HEK293 (cell line): ENCODE measurements around the gene LAMTOR2.

Source experiments
- CTCF ChIA-PET: fragments of 350-600 bp; formaldehyde crosslinking; extraction: SDS; loops from one replicate; lab custom pipeline; 2021; ENCODE audit warnings: antibody characterized with exemption; lab: Yijun Ruan, JAX
- POLR2A ChIA-PET: fragments of 300-600 bp; formaldehyde crosslinking; extraction: SDS; loops from one replicate; lab custom pipeline; 2020; ENCODE audit warnings: antibody characterized with exemption, inconsistent platforms; lab: Yijun Ruan, JAX
- H3K27ac ChIP-seq: fragments of 200-500 bp; sonication (Bioruptor generic); 2 replicates; pipeline ENCODE4 v1.5.1; 2014; ENCODE audit warnings: low read depth, low read length, control low read depth, inconsistent platforms; ENCODE audit errors: extremely low read depth
- H3K36me3 ChIP-seq, 2 experiments: fragments of 200-500 bp in 1 of 2; sonication (Bioruptor generic) in 1 of 2; 1 replicate in 1 of 2; 2 replicates in 1 of 2; pipeline ENCODE4 v1.5.1; 2014 to 2017; ENCODE audit warnings: inconsistent platforms in 2 of 2, low read length in 2 of 2; ENCODE audit not compliant: control insufficient read depth in 2 of 2, insufficient read depth in 1 of 2
- H3K4me1 ChIP-seq: fragments of 200-500 bp; sonication (Bioruptor generic); 2 replicates; pipeline ENCODE4 v1.5.1; 2014; ENCODE audit warnings: mild to moderate bottlenecking, low read length, inconsistent platforms; ENCODE audit not compliant: control insufficient read depth, insufficient read depth
- H3K4me3 ChIP-seq: 2 replicates; pipeline ENCODE4 v1.5.1; 2011; ENCODE audit warnings: low read depth, mild to moderate bottlenecking, control low read depth, low read length, moderate library complexity
- H3K9me3 ChIP-seq: fragments of 200-500 bp; sonication (Bioruptor generic); 2 replicates; pipeline ENCODE4 v1.5.1; 2014; ENCODE audit warnings: low read depth, low read length, inconsistent platforms; ENCODE audit not compliant: control insufficient read depth, insufficient read depth
- IKZF3 ChIP-seq: fragments of 450-650 bp; IDR thresholded peaks from 2 replicates; pipeline ENCODE4 v1.5.0; 2018; ENCODE audit warnings: missing biosample characterization, mild to moderate bottlenecking, missing genetic modification characterization, moderate library complexity
- PRDM1 ChIP-seq: fragments of 450-650 bp; formaldehyde crosslinking; IDR thresholded peaks from 2 replicates; pipeline ENCODE4; 2016; ENCODE audit warnings: missing biosample characterization, missing genetic modification characterization
- WT1 ChIP-seq: fragments of 450-650 bp; formaldehyde crosslinking; IDR thresholded peaks from 2 replicates; pipeline ENCODE4 v1.5.1; 2016; ENCODE audit warnings: missing biosample characterization, missing genetic modification characterization
- ZBTB20 ChIP-seq: fragments of 450-650 bp; formaldehyde crosslinking; IDR thresholded peaks from 2 replicates; pipeline ENCODE4 v1.5.1; 2016; ENCODE audit warnings: missing biosample characterization, missing genetic modification characterization
- ZFP41 ChIP-seq: fragments of 450-650 bp; formaldehyde crosslinking; IDR thresholded peaks from 2 replicates; pipeline ENCODE4 v1.5.1; 2016; ENCODE audit warnings: missing biosample characterization, missing genetic modification characterization, borderline replicate concordance
- ZIC2 ChIP-seq: fragments of 450-650 bp; formaldehyde crosslinking; IDR thresholded peaks from 2 replicates; pipeline ENCODE4 v1.5.1; 2016; ENCODE audit warnings: missing biosample characterization, missing genetic modification characterization
- ZNF169 ChIP-seq: fragments of 450-650 bp; formaldehyde crosslinking; IDR thresholded peaks from 2 replicates; pipeline ENCODE4 v1.5.1; 2016; ENCODE audit warnings: missing biosample characterization, missing genetic modification characterization
- ZNF341 ChIP-seq: fragments of 450-650 bp; formaldehyde crosslinking; IDR thresholded peaks from 2 replicates; pipeline ENCODE4; 2016; ENCODE audit warnings: low read depth, missing biosample characterization, missing genetic modification characterization
- ZNF366 ChIP-seq: fragments of 450-650 bp; formaldehyde crosslinking; conservative IDR thresholded peaks from 2 replicates; pipeline ENCODE4 v1.5.1; 2016; ENCODE audit warnings: missing biosample characterization, missing genetic modification characterization
- ZNF76 ChIP-seq: fragments of 450-650 bp; formaldehyde crosslinking; IDR thresholded peaks from 2 replicates; pipeline ENCODE4; 2016; ENCODE audit warnings: low read depth, missing biosample characterization, missing genetic modification characterization, borderline replicate concordance
- TF ChIP-seq, protein P1 (sequence below): fragments of 450-650 bp; formaldehyde crosslinking; IDR thresholded peaks from 2 replicates; pipeline ENCODE4 v1.5.1; 2017; ENCODE audit warnings: missing biosample characterization, missing genetic modification characterization
- TF ChIP-seq, protein P2 (sequence below): fragments of 450-650 bp; formaldehyde crosslinking; IDR thresholded peaks from 2 replicates; pipeline ENCODE4 v1.5.1; 2016; ENCODE audit warnings: missing biosample characterization, missing genetic modification characterization
- TF ChIP-seq, protein P3 (sequence below): fragments of 450-650 bp; formaldehyde crosslinking; IDR thresholded peaks from 2 replicates; pipeline ENCODE4 v1.5.1; 2016; ENCODE audit warnings: missing biosample characterization, missing genetic modification characterization, borderline replicate concordance
- TF ChIP-seq, protein P4 (sequence below): fragments of 450-650 bp; formaldehyde crosslinking; IDR thresholded peaks from 2 replicates; pipeline ENCODE4 v1.5.1; 2016; ENCODE audit warnings: missing biosample characterization, missing genetic modification characterization
- TF ChIP-seq, protein P5 (sequence below): fragments of 450-650 bp; formaldehyde crosslinking; IDR thresholded peaks from 2 replicates; pipeline ENCODE4 v1.5.1; 2016; ENCODE audit warnings: missing biosample characterization, missing genetic modification characterization

LAMTOR2 gene

DNA sequence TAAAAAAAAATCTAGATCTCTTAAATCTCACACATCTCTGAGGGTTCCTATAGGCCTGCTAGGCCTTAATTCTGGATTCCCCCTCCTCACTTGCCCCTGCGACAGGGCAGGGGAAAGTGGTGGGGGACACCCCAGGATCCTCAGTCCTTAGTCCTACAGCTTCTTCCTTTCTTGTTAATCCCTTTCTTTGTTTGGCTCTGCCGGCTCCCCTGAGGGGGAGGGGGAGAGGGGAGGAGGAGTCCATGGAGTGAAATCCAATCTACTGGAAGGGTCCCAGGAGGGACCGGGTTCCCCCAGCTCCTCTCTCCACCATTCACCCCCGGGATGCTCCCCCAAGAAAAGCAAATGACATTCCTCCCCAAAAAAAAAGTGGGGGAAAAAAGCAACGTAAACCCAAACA lies 19.2 kb downstream of the LAMTOR2 start:
- POLR2A ChIA-PET: interaction anchor here (1.0 kb wide), 1 partner anchor 129 kb away, joined by 3 read pairs; no protein-coding TSS in a partner anchor
- Histone ChIP-seq H3K27ac (no peak overlapping the region), H3K4me1 (peaks cover 7% of the 10 kb centered on the region; the same call in 1 of the 2 replicates), H3K36me3 (peaks cover 0 to 26% of the 10 kb centered on the region in 2 experiments; a peak in 1 of 3 replicates), H3K9me3 (no peaks in the 10 kb centered on the region), H3K4me3 (no peak overlapping the region)
- TF ChIP-seq PRDM1: peak; percentile 10; the same call in 1 of the 2 replicates
- TF ChIP-seq IKZF3 (tag by site-specific recombination): peak; percentile 51; the same call in 1 of the 2 replicates
- TF ChIP-seq ZIC2 (tag by site-specific recombination): no peak
- CTCF ChIA-PET: interaction anchor here (0.8 to 1.2 kb wide), 2 partner anchors 9 to 85 kb away, joined by 6 to 7 read pairs; no protein-coding TSS in a partner anchor

DNA sequence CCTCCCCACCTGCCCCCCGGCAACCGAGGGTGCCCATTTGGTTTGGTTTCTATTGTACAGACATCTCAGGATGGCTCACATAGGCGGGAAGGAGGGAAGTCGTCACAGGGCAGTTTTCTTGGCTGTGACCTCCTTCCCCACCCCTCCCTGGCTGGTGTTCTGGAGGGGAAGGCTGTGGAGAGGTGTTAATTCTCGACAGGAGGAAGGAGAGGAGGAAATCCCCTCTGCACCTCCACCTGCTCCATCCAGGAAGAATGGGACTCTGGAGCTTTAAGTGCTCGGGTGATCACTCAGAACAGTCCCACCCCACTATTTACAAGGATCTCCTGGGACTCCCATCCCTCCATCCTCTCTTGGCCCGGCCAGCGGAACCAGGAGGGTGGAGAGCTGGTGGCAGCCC lies 20.1 kb downstream of the LAMTOR2 start:
- ChIA-PET POLR2A (interaction anchor here (0.7 kb wide), 1 partner anchor 8 kb away, joined by 3 read pairs; no protein-coding TSS in a partner anchor), CTCF (interaction anchor here (1.4 to 1.7 kb wide), 2 partner anchors 9 to 50 kb away, joined by 3 to 11 read pairs; no protein-coding TSS in a partner anchor)
- Histone ChIP-seq H3K4me3 (no peak overlapping the region), H3K9me3 (no peaks in the 10 kb centered on the region), H3K36me3 (peaks cover 0 to 26% of the 10 kb centered on the region in 2 experiments; a peak in 1 of 3 replicates), H3K27ac (no peak overlapping the region), H3K4me1 (peaks cover 7% of the 10 kb centered on the region; the same call in 1 of the 2 replicates)
- TF ChIP-seq ZNF366 (tag by site-specific recombination): 0 out of 2 replicates have a peak, but pooled peaks have one; percentile 20
- TF ChIP-seq, protein P1, sequence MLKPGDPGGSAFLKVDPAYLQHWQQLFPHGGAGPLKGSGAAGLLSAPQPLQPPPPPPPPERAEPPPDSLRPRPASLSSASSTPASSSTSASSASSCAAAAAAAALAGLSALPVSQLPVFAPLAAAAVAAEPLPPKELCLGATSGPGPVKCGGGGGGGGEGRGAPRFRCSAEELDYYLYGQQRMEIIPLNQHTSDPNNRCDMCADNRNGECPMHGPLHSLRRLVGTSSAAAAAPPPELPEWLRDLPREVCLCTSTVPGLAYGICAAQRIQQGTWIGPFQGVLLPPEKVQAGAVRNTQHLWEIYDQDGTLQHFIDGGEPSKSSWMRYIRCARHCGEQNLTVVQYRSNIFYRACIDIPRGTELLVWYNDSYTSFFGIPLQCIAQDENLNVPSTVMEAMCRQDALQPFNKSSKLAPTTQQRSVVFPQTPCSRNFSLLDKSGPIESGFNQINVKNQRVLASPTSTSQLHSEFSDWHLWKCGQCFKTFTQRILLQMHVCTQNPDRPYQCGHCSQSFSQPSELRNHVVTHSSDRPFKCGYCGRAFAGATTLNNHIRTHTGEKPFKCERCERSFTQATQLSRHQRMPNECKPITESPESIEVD: no peak

DNA sequence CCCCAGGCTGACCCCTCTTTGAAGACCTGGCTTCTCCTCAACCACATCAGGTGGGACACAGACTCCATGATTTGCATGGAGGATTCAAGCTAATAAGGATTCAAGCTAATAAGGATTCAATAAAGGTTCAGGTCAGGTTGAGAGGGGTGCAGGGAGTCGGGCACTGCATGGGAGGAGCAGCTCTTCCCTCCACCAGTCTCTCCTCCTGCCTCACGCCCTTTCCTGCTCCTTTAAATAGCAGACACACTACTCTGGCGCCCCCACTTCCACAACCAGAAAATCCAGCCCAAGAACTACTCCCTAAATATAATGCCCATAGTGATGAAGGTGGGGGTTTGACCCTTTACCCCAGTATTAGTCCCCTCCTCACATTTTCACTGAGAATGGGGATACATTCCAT lies 20.6 kb downstream of the LAMTOR2 start:
- POLR2A ChIA-PET: interaction anchor here (0.7 kb wide), 1 partner anchor 9 kb away, joined by 3 read pairs; no protein-coding TSS in a partner anchor

More for the DNA sequence above, 20.6 kb downstream of the LAMTOR2 start:
- TF ChIP-seq ZBTB20 (tag by site-specific recombination) (no peak), WT1 (tag by site-specific recombination) (peak; percentile 51; the same call in 1 of the 2 replicates), ZNF169 (no peak), ZNF76 (tag by site-specific recombination) (no peak), ZFP41 (tag by site-specific recombination) (no peak), ZNF341 (tag by site-specific recombination) (peak; percentile 98)
- TF ChIP-seq, protein P2, sequence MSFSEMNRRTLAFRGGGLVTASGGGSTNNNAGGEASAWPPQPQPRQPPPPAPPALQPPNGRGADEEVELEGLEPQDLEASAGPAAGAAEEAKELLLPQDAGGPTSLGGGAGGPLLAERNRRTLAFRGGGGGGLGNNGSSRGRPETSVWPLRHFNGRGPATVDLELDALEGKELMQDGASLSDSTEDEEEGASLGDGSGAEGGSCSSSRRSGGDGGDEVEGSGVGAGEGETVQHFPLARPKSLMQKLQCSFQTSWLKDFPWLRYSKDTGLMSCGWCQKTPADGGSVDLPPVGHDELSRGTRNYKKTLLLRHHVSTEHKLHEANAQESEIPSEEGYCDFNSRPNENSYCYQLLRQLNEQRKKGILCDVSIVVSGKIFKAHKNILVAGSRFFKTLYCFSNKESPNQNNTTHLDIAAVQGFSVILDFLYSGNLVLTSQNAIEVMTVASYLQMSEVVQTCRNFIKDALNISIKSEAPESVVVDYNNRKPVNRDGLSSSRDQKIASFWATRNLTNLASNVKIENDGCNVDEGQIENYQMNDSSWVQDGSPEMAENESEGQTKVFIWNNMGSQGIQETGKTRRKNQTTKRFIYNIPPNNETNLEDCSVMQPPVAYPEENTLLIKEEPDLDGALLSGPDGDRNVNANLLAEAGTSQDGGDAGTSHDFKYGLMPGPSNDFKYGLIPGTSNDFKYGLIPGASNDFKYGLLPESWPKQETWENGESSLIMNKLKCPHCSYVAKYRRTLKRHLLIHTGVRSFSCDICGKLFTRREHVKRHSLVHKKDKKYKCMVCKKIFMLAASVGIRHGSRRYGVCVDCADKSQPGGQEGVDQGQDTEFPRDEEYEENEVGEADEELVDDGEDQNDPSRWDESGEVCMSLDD (tag by site-specific recombination): no peak
- TF ChIP-seq, protein P3, sequence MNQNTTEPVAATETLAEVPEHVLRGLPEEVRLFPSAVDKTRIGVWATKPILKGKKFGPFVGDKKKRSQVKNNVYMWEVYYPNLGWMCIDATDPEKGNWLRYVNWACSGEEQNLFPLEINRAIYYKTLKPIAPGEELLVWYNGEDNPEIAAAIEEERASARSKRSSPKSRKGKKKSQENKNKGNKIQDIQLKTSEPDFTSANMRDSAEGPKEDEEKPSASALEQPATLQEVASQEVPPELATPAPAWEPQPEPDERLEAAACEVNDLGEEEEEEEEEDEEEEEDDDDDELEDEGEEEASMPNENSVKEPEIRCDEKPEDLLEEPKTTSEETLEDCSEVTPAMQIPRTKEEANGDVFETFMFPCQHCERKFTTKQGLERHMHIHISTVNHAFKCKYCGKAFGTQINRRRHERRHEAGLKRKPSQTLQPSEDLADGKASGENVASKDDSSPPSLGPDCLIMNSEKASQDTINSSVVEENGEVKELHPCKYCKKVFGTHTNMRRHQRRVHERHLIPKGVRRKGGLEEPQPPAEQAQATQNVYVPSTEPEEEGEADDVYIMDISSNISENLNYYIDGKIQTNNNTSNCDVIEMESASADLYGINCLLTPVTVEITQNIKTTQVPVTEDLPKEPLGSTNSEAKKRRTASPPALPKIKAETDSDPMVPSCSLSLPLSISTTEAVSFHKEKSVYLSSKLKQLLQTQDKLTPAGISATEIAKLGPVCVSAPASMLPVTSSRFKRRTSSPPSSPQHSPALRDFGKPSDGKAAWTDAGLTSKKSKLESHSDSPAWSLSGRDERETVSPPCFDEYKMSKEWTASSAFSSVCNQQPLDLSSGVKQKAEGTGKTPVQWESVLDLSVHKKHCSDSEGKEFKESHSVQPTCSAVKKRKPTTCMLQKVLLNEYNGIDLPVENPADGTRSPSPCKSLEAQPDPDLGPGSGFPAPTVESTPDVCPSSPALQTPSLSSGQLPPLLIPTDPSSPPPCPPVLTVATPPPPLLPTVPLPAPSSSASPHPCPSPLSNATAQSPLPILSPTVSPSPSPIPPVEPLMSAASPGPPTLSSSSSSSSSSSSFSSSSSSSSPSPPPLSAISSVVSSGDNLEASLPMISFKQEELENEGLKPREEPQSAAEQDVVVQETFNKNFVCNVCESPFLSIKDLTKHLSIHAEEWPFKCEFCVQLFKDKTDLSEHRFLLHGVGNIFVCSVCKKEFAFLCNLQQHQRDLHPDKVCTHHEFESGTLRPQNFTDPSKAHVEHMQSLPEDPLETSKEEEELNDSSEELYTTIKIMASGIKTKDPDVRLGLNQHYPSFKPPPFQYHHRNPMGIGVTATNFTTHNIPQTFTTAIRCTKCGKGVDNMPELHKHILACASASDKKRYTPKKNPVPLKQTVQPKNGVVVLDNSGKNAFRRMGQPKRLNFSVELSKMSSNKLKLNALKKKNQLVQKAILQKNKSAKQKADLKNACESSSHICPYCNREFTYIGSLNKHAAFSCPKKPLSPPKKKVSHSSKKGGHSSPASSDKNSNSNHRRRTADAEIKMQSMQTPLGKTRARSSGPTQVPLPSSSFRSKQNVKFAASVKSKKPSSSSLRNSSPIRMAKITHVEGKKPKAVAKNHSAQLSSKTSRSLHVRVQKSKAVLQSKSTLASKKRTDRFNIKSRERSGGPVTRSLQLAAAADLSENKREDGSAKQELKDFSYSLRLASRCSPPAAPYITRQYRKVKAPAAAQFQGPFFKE: no peak
- TF ChIP-seq, protein P4, sequence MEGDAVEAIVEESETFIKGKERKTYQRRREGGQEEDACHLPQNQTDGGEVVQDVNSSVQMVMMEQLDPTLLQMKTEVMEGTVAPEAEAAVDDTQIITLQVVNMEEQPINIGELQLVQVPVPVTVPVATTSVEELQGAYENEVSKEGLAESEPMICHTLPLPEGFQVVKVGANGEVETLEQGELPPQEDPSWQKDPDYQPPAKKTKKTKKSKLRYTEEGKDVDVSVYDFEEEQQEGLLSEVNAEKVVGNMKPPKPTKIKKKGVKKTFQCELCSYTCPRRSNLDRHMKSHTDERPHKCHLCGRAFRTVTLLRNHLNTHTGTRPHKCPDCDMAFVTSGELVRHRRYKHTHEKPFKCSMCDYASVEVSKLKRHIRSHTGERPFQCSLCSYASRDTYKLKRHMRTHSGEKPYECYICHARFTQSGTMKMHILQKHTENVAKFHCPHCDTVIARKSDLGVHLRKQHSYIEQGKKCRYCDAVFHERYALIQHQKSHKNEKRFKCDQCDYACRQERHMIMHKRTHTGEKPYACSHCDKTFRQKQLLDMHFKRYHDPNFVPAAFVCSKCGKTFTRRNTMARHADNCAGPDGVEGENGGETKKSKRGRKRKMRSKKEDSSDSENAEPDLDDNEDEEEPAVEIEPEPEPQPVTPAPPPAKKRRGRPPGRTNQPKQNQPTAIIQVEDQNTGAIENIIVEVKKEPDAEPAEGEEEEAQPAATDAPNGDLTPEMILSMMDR (tag by site-specific recombination): peak; percentile 44; the same call in 1 of the 2 replicates
- TF ChIP-seq, protein P5, sequence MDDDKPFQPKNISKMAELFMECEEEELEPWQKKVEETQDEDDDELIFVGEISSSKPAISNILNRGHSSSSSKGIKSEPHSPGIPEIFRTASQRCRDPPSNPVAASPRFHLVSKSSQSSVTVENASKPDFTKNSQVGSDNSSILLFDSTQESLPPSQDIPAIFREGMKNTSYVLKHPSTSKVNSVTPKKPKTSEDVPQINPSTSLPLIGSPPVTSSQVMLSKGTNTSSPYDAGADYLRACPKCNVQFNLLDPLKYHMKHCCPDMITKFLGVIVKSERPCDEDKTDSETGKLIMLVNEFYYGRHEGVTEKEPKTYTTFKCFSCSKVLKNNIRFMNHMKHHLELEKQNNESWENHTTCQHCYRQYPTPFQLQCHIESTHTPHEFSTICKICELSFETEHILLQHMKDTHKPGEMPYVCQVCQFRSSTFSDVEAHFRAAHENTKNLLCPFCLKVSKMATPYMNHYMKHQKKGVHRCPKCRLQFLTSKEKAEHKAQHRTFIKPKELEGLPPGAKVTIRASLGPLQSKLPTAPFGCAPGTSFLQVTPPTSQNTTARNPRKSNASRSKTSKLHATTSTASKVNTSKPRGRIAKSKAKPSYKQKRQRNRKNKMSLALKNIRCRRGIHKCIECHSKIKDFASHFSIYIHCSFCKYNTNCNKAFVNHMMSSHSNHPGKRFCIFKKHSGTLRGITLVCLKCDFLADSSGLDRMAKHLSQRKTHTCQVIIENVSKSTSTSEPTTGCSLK (tag by site-specific recombination): no peak
- CTCF ChIA-PET: interaction anchor here (0.9 to 1.7 kb wide), 3 partner anchors 9 to 50 kb away, joined by 3 to 11 read pairs (median 4); no protein-coding TSS in a partner anchor
- H3K4me1 ChIP-seq: peaks cover 7% of the 10 kb centered on the region; the same call in 1 of the 2 replicates
- H3K4me3 ChIP-seq: no peak overlapping the region
- H3K9me3 ChIP-seq: no peaks in the 10 kb centered on the region
- no peak overlapping the region for H3K27ac ChIP-seq
- peaks cover 0 to 26% of the 10 kb centered on the region in 2 experiments; a peak in 1 of 3 replicates for H3K36me3 ChIP-seq
